Ammon's horn (tissue), 1 donor: Measurements from ENCODE around the gene ZDHHC14.
"Not testable (repeated sequence)": the region's sequence is repeated elsewhere in the genome, so short reads cannot be mapped to it uniquely, and the experiment has no call there.

Experiments
- DNase-seq: peaks from one replicate; pipeline ENCODE4 v3.0.0-alpha.2; 2016; ENCODE audit warnings: low spot score

The ZDHHC14 gene

GRCh38 chr6:157443066-157443800, 62.2 kb downstream of the ZDHHC14 start:
- DNase-seq = no peak

GRCh38 chr6:157445277-157446009, 64.5 kb downstream of the ZDHHC14 start:
- no peak for DNase-seq

GRCh38 chr6:157447735-157448134, 66.7 kb downstream of the ZDHHC14 start:
- DNase-seq = no peak

GRCh38 chr6:157449610-157450009, 68.6 kb downstream of the ZDHHC14 start:
- no peak for DNase-seq

- DNase-seq = no peak
Observed at GRCh38 chr6:157450931-157451742, 70.1 kb downstream of the ZDHHC14 start.

- no peak for DNase-seq
Observed at GRCh38 chr6:157452096-157452495, 71.1 kb downstream of the ZDHHC14 start.

- no peak for DNase-seq
Observed at GRCh38 chr6:157453131-157453530, 72.1 kb downstream of the ZDHHC14 start.

GRCh38 chr6:157453978-157454377, 73.0 kb downstream of the ZDHHC14 start:
- no peak for DNase-seq

- DNase-seq = peak; percentile 40
Observed at GRCh38 chr6:157454762-157455714, 74.0 kb downstream of the ZDHHC14 start.

GRCh38 chr6:157455731-157456523, 74.9 kb downstream of the ZDHHC14 start:
- DNase-seq = peak; percentile 82

- no peak for DNase-seq
Observed at GRCh38 chr6:157456524-157456829, 75.5 kb downstream of the ZDHHC14 start.

GRCh38 chr6:157457787-157458186, 76.8 kb downstream of the ZDHHC14 start:
- no peak for DNase-seq

GRCh38 chr6:157459327-157459726, 78.3 kb downstream of the ZDHHC14 start:
- DNase-seq = no peak

- DNase-seq = no peak
Observed at GRCh38 chr6:157460182-157460999, 79.4 kb downstream of the ZDHHC14 start.

GRCh38 chr6:157461000-157461915, 80.3 kb downstream of the ZDHHC14 start:
- DNase-seq = peak; percentile 29

- DNase-seq = no peak
Observed at GRCh38 chr6:157462956-157463742, 82.2 kb downstream of the ZDHHC14 start.

- not testable (repeated sequence) for DNase-seq
Observed at GRCh38 chr6:157463743-157464135, 82.7 kb downstream of the ZDHHC14 start.
